AG08396 (cell line): ENCODE measurements around the gene FRMD4B.

ENCODE experiments used
- DNase-seq: peaks from one replicate; pipeline ENCODE4 v3.0.0; 2012; ENCODE audit warnings: low spot score, mixed read lengths

The FRMD4B gene

DNA sequence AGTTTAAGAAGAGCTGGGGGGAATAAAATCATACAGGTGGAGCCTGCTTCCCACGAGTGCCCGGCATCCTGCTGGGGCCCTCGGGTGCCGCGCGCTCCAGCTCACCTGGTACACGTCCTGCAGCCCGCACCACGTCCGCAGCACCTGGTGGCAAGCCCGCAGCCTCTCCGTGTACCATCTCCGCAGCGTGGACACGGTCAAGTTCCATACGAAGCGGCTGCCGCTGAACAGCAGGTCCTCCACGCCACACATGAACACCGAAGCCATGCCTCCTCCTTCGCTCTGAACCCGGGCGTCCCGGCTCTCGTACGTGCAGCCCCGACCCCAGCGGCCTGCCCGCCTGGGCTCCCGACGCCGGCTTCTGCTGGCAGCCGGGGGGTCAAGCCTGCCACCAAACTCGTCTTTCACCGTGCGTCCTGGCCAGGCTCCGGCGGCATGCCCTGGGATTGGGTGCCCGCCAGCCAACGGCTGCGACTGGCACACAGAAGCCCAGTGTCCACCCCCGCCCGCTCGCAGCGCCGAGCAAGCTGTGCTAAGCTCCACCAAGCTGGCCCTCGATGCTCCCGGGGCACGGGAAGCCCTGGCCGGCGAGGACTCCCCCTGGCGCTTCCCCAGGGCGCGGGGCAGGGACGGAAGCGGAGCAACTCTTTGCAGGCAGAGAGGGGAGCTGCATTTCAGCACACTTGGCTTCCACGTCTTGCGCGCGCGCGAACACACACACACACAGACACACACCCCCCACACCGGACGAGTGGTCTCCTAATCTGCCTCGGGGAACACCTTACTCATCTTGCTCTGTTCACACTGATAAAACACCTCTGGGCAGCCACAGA lies at the start of gene FRMD4B:
TSS of gene FRMD4B (minus strand) at position 366 of the 833 bp plus-strand sequence. CDS start at position 267, 99 bp downstream.
- peak; percentile 38 for DNase-seq

DNA sequence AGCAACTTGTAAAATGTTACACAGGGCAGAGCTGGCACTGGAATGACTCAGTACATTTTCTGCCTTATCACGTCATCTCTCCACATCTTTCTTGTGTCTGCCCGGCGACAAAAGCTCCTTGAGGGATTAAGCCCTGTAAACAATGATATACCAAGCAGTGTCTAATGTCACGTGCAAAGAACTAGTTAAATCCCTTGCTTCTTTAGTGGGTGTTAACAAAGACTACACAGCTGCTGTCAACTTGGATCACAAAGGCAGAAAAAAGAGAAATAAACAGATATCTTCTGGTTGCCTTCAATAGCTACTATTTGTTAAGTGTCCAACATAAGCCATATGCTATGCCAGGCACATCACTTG lies 48.1 kb upstream of the FRMD4B start:
- no peak for DNase-seq

GRCh38 chr3:69433121-69433968 lies 47.5 kb upstream of the FRMD4B start:
- DNase-seq, result no peak

GRCh38 chr3:69428657-69429255 lies 42.9 kb upstream of the FRMD4B start:
- no peak for DNase-seq

DNA sequence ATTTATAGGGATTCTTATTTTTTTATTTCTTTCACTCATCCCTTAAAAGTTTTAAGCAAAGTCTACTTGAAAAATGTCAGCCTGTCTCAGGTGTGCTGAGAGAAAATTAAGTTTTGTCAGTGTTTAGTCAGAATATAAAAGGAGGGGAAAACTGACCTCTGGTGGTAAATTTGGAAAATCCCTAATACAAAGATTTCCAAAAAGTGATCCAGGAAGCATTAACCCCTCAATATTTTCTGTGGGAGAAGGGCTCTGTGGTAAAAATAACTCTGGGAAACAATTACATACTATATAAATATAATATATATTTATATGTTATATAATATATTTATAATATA lies 41.0 kb upstream of the FRMD4B start:
- DNase-seq, result no peak

DNA sequence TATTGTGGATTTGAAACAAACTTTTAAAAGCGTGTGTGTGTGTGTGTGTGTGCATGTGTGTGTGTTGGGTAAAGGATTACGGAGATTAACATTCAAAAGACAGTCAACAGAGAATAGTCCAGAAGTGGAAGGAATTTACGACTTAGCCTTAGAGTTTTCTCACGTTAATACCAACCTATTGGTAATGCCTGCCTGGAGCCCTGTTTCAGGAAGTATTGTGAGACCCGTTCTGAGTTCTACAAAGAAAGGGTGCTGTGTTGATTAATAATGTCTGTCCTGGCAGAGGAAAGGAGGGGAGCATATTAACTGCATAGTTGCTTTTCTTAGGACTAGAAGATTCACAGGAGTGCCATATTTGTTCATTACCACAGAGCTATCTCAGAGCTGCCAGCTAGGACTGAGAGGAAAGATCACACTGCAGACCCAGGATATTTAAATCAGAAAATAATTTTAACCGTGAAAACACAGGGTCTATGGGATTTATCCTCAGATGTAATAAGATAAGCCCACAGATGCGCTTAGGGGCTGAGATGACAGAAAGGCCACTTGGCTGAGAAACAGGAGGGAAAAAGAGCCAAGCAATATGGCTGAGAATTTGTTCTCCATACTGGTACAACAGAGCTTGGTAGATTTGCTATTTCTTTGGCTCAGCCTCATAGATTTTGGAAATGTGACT lies 40.5 kb upstream of the FRMD4B start:
- no peak for DNase-seq

- peak; percentile 18 for DNase-seq
Observed at GRCh38 chr3:69425249-69425648, 39.4 kb upstream of the FRMD4B start.

GRCh38 chr3:69423463-69424155 lies 37.7 kb upstream of the FRMD4B start:
- no peak for DNase-seq

DNA sequence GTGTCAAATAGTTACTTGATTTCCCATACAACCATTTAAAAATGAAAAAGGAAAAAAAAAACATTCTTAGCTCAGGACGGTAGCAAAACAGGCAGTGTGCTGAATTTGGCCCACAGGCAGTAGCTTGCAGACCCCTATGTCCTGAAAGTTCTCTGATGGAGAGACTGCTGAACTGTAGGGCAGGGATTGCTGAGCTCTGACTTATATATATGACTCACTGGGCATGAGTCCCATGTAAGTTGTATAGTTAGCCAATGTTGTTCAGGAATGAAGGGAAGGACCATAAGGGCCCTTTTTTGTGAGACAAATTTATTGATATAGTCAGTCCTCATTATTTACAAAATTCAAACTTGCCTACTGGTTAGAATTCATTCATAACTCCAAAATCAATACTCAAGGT lies 36.9 kb upstream of the FRMD4B start:
- DNase-seq, result no peak

GRCh38 chr3:69420781-69421520 lies 35.1 kb upstream of the FRMD4B start:
- no peak for DNase-seq

DNA sequence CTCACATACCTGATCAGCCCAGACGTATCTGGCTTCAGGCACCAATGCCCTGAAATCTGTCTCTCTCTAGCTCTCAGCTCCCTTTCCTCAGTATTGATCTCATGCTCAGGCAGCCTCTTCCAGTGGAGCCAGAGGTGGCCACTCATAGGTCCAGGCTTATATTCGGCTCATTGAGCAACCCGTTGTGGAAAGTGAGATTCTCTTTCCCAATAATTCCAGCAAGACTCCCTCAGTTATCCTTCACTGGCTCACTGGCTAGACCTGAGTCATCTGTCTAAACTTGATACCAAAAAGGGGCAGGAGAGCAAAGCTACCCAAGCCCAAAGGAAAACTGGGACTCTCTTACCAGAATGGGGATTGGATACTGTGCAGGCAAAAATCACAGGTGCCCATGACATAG lies 33.4 kb upstream of the FRMD4B start:
- DNase-seq, result no peak

- DNase-seq, result no peak
Observed at GRCh38 chr3:69417541-69418078, 31.7 kb upstream of the FRMD4B start.

DNA sequence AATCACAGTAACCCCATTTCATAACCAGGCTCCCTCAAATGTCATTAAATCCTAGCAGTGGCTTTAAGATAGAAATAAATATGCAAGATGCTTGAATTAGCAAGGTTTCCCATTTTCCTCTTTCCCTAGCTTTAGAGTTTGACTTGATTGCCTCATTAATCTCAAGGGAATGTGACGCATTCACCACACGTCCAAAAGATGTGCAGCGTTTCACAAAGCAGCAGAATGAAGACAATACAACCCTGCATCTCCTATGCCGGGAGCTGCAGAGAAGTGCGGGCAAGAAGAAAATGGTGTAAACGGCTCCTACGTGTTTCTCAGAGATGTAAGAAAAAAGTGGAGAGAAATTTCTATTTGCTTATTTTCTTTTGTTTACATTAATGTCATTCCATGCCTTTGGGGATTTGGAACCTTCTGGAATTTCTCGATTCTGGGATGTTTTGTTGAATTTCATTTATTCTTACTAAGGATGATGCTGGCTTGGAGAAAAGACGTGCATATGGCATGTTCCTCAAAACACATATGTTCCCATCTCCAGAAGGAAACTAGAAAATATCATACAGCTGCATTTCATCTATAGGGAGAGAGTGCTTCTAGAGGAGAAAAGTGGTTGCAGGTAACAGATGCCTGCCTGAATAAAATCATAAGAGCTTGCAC lies 27.8 kb upstream of the FRMD4B start:
- DNase-seq, result no peak

DNA sequence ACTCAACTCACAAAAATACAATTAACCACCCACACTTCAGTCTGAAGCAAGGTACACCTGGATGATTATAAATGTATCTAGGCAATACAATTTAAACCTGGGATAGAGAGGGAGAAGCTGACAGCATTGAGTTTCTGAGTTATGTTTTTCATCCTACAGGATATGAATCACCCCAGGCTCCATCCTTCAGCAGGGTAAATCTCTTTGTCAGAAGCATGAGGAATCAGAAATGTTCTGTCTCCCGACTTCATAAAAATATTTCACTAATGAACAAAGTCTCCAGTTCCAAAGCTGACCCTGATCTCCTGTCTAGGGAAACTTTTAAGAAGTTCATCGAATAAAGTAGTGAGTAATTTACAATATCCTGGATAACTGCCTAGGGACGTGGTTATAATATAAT lies 25.5 kb upstream of the FRMD4B start:
- DNase-seq, result no peak

GRCh38 chr3:69410301-69410700 lies 24.4 kb upstream of the FRMD4B start:
- DNase-seq, result peak; percentile 64

- DNase-seq, result no peak
Observed at GRCh38 chr3:69409831-69410230, 23.9 kb upstream of the FRMD4B start.

- no peak for DNase-seq
Observed at GRCh38 chr3:69409011-69409410, 23.1 kb upstream of the FRMD4B start.

- no peak for DNase-seq
Observed at GRCh38 chr3:69408542-69408941, 22.7 kb upstream of the FRMD4B start.

DNA sequence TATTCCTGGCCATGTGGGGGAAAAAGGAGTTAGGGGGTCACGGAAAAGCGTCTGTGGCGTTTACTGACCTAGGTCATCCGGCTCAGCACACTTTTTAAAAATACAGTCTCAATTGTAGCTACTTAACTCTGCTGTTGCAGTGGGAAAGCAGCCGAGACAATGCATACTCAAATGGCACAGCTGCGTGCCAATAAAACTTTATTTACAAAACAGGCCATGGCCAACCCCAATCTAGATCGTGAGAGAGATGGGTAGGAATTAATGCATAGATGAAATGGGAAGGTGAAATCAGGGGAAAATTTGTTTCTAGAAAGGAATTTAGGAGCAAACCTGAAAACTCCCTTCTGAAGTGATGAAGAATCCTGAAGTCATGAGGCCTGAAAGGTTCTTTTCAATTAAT lies 22.0 kb upstream of the FRMD4B start:
- no peak for DNase-seq

GRCh38 chr3:69406163-69406562 lies 20.3 kb upstream of the FRMD4B start:
- no peak for DNase-seq
